Measurements from ENCODE around the gene GRHL1. TPM values are rescaled to one million over a fixed set of nuclear protein-coding genes. Genes with fewer than 3 reads are reported as not detected.

The GRHL1 gene
- total and polyA plus RNA-seq, 5 donors, result 0.81 to 5.7 (median 2.6) TPM

DNA sequence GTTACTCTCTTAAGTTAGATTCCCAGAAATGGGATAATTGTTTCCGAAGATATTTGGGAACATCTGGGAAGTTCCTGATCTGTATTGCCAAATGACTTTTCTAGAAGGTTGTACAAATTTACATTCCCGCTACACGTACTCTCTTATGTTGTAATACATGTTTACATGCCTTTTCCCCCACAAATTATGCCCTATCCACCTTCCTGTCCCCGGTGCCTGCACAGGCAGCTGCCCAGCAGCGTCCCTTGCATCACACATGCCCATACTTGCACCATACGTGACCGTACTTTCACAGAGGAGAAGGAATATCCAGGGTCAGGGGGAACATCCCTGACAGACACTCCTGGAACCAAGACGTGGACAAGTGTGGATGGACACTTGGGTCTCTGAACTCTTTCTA, 67.7 kb downstream of the GRHL1 start:
- Histone ChIP-seq H3K27me3 (ENCODE audit: control insufficient read depth, insufficient read depth) (no peaks in the 10 kb centered on the region), H3K27ac (ENCODE audit: low read length) (no peak overlapping the region), H3K9me3 (ENCODE audit: control insufficient read depth, low read length) (no peaks in the 10 kb centered on the region), H3K4me1 (ENCODE audit: control insufficient read depth, insufficient read depth, low read length) (no peaks in the 10 kb centered on the region), H3K4me3 (ENCODE audit: low read length) (no peak overlapping the region)
- peak in 2 of 3 donors; percentile 7 to 14 for DNase-seq
- no peak for ATAC-seq
- intact Hi-C loops (cut with DNase I), result no loop called here
- WGBS, result 80% methylated on average over 8 of the region's 8 CpGs

DNA sequence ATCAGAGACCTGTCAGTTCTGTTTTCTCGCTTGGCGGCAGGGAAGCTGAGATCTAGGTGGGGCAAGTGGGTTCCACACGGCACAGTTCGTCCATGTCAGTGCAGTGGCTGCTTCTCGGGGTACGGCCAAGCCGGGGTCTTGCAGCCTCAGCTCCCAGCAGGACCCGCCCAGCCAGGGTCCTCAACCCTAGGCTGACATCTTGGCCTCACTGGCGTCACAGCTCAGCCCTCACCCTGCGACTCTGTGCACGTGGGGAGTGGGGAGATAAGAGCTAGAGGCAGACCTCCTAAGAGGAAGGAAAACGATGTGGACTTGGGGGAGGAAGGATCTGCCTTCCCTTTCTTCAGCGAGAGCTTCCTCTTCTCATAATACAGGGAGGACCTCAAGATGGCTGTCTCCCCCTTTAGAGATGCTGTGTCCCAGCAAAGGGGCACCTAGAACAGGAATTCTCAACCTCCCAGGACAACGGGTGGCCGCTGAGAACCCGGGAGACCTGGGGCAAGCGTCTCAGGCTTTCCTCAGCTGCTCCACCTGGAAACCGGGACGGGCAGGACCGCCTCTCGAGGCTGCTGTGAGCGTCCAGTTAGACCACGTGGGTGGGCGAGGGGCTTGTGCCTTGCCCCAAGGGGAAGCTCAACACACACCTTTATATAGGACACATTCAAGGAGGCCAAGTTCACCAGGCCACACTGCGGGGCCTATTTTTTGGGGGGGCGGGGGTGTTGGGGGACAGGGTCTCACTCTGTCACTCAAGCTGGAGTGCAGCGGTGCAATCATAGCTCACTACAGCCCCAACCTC, 68.3 kb downstream of the GRHL1 start:
- ATAC-seq (no peak), DNase-seq (peak in 2 of 3 donors; percentile 13 to 45)
- Histone ChIP-seq H3K27ac (ENCODE audit: low read length) (no peak overlapping the region), H3K9me3 (ENCODE audit: control insufficient read depth, low read length) (no peaks in the 10 kb centered on the region), H3K4me3 (ENCODE audit: low read length) (no peak overlapping the region), H3K4me1 (ENCODE audit: control insufficient read depth, insufficient read depth, low read length) (no peaks in the 10 kb centered on the region), H3K27me3 (ENCODE audit: control insufficient read depth, insufficient read depth) (no peaks in the 10 kb centered on the region)
- intact Hi-C loops (cut with DNase I), result no loop called here
- 84% methylated on average over 27 of the region's 27 CpGs for WGBS

DNA sequence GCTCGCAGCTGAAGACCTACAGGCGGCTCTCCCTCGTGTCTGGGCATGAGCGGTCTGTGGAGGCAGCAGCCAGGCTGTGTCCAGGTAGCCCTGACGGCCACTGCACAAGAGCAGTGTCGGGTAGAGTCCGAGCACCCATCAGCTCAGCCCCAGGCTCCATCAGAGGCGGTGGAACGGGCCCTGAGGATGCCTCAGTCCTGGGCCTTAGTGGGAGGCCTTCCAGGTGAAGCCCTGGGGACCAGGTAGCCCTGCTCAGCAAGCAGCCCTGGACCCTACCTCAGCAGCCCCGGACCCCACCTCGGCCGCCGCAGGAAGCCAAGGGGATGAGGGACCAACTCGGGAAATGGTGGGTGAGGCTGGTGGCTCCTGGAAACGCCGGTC, 70.5 kb downstream of the GRHL1 start:
- DNase-seq (peak; percentile 7 to 47 (median 33)), ATAC-seq (peak in 1 of 2 donors; percentile 9)
- Histone ChIP-seq H3K4me1 (ENCODE audit: control insufficient read depth, insufficient read depth, low read length) (no peaks in the 10 kb centered on the region), H3K9me3 (ENCODE audit: control insufficient read depth, low read length) (no peaks in the 10 kb centered on the region), H3K27me3 (ENCODE audit: control insufficient read depth, insufficient read depth) (no peaks in the 10 kb centered on the region), H3K27ac (ENCODE audit: low read length) (no peak overlapping the region), H3K4me3 (ENCODE audit: low read length) (no peak overlapping the region)
- intact Hi-C loops (cut with DNase I), result no loop called here
- WGBS, result 93% methylated on average over 16 of the region's 16 CpGs

DNA sequence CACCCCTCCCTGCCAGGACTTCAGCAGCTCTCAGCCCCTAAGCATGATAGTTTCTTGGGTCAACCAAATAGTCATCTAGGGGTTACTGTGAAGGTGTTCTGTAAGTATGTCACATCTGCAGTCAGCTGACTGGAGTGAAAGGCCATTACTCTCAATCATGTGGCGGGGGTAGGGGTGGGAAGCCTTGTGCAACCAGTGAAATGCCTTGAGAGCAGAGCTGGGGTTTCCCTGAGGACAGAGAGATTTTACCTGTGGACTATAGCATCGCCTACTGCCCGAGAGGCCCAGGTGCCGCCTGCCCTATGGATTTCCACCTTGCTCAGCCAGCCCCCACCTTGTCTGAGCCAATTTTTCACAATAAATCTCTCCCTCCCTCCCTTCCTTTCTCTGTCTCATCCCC, 71.0 kb downstream of the GRHL1 start:
- H3K27ac ChIP-seq (ENCODE audit: low read length), result no peak overlapping the region
- ATAC-seq (peak in 1 of 2 donors; percentile 6), DNase-seq (peak in 1 of 3 donors; percentile 19)
- H3K9me3 ChIP-seq (ENCODE audit: control insufficient read depth, low read length), result no peaks in the 10 kb centered on the region
- no peak overlapping the region for H3K4me3 ChIP-seq (ENCODE audit: low read length)
- no peaks in the 10 kb centered on the region for H3K27me3 ChIP-seq (ENCODE audit: control insufficient read depth, insufficient read depth)
- WGBS, result 94% methylated on average over 4 of the region's 4 CpGs
- intact Hi-C loops (cut with DNase I), result no loop called here
- H3K4me1 ChIP-seq (ENCODE audit: control insufficient read depth, insufficient read depth, low read length), result no peaks in the 10 kb centered on the region

DNA sequence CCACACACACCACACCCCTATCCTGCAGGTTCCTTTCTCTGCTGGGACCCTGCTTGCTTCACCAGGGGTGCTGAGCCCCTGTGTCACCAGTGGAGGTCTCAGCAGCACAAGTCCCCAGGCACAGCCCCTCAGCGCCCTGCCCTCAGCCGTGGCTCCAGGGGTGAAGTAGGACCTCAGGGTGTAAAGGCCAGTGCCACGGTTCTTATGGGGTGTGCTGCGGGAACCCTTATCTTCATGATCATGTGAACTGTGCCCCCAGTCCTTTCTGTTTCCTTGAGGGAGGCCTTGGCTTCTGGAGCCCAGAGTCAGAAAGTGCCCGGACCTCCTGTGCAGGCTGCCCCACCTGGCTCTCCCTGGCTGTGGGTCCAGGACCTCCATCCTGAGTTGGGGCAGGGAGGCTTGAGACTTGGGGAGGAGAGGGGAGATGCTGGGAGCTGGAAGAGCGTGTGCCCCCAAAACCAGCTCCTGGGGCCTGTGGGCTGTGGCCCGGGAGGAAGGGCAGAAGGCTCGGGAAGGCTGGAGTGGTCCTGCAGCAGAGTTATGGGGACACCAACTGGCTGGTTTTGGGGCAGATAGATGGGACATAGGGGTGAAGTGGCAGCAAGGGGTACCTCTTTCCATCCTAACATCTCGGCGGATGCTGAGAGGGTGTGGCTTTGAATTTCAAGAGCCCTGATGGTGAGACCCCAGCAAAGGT, 71.6 kb downstream of the GRHL1 start:
- H3K4me3 ChIP-seq (ENCODE audit: low read length), result no peak overlapping the region
- intact Hi-C loops (cut with DNase I), result no loop called here

DNA sequence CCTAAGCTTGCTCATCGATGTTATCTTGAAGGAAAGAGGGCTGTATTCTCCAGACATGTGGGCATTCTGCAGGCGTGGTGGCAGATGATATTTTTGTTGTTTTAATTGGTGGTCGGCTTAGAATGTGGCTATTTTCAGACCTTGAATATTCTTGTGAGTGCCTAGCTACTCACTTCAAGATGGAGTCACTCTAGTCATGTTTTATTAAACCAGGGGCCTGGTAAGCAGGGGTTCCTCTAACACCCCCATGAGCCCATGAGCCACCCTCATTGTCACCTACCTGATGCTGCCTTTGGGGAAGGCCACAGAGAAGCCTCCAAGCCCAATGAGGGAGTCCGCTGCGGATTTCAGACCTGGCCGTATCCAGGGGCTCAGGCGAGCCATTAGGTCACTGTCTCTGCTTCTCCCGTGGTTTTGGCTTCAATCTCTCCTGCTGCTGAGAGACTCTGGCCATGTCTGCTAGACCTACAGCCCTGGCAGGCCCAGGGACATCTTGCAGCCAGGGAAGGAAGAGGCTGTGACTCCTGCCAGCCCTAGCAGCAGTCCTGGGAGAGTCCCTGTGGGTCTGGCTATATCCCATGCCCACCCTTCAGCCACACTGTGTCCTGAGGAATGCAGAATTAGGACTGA, 75.6 kb downstream of the GRHL1 start:
- ATAC-seq, result no peak
- intact Hi-C loops (cut with DNase I), result no loop called here

More for the DNA sequence above, 71.6 kb downstream of the GRHL1 start:
- peaks cover 3% of the 10 kb centered on the region for H3K4me1 ChIP-seq (ENCODE audit: control insufficient read depth, insufficient read depth, low read length)
- peak in 2 of 3 donors; percentile 26 to 45 for DNase-seq
- H3K9me3 ChIP-seq (ENCODE audit: control insufficient read depth, low read length), result no peaks in the 10 kb centered on the region
- H3K27me3 ChIP-seq (ENCODE audit: control insufficient read depth, insufficient read depth), result no peaks in the 10 kb centered on the region
- no peak overlapping the region for H3K27ac ChIP-seq (ENCODE audit: low read length)
- ATAC-seq, result no peak
- whole genome bisulfite sequencing, result 89% methylated on average over 10 of the region's 10 CpGs

DNA sequence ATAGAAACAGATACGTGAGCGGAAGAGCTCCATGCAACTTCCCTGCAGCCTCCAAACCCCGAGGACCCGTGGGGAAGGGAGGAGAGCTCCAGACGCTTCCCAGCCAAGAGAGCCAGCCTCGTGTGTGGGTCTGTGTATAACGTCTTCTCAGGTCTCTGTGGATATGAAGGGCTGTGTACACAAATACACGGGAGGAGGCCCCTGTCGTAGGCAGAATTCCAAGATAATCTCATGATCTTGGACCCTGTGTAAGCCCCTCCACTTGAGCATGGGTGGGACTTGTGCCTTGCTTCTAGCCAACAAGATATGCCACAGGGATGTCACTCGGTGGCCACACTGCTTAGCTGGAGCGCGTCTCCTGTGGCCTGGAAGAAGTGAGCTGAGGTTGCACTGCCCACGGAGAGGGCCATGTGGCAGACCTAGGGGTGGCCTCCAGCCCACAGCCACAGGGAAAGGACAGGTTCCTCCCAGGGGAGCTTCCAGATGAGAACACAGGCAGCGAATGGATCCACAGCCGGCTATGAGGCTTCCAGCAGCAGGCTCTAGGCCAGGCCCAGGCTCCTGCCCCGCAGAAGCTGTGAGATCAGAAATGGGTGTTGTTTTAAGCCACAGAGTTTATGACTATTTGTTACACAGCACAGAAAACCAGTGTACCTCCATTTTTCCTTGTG, 76.3 kb downstream of the GRHL1 start:
- Histone ChIP-seq H3K4me3 (ENCODE audit: low read length) (no peak overlapping the region), H3K9me3 (ENCODE audit: control insufficient read depth, low read length) (no peaks in the 10 kb centered on the region), H3K27ac (ENCODE audit: low read length) (peak overlapping the region; percentile 16), H3K4me1 (ENCODE audit: control insufficient read depth, insufficient read depth, low read length) (peaks cover 9% of the 10 kb centered on the region), H3K27me3 (ENCODE audit: control insufficient read depth, insufficient read depth) (no peaks in the 10 kb centered on the region)
- DNase-seq (peak in 2 of 3 donors; percentile 24 to 69), ATAC-seq (peak in 1 of 2 donors; percentile 1)
- 75% methylated on average over 16 of the region's 16 CpGs for WGBS
- intact Hi-C loops (cut with DNase I), result no loop called here

More for the DNA sequence above, 75.6 kb downstream of the GRHL1 start:
- Histone ChIP-seq H3K27ac (ENCODE audit: low read length) (no peak overlapping the region), H3K4me1 (ENCODE audit: control insufficient read depth, insufficient read depth, low read length) (peaks cover 9% of the 10 kb centered on the region), H3K9me3 (ENCODE audit: control insufficient read depth, low read length) (no peaks in the 10 kb centered on the region), H3K4me3 (ENCODE audit: low read length) (no peak overlapping the region), H3K27me3 (ENCODE audit: control insufficient read depth, insufficient read depth) (no peaks in the 10 kb centered on the region)
- 85% methylated on average over 8 of the region's 8 CpGs for WGBS
- peak in 2 of 3 donors; percentile 11 to 59 for DNase-seq

DNA sequence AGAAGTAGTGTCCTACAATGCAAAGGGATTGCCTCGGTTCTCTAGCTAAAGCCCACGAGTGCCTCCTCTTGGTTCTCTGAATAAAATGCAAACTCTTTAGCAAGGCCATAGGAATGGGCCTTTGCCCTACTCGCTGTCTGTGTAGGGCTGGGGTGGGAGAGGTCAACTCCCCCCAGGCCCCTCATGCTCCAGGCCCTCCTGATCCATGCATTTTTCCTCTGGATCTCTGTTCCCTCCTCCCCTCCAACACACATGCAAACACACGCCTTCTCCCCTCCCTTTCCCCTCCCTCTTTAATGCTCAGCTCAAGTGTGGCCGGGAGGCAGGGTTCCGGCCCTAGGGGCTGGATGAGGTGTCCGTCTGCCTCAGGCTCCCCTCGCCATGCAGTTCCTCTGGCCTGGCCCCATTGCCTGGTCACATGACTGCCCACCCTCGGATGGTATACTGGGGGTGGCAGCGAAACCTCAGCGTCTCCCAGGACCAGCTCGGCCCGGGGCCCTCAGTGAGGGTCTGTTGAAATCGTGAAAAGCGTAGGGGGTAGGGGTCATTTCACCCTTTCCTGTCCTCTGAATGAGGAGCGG, 77.0 kb downstream of the GRHL1 start:
- peaks cover 9% of the 10 kb centered on the region for H3K4me1 ChIP-seq (ENCODE audit: control insufficient read depth, insufficient read depth, low read length)
- 81% methylated on average over 16 of the region's 16 CpGs for WGBS
- intact Hi-C loops (cut with DNase I), result no loop called here
- peak; percentile 16 to 54 (median 53) for DNase-seq
- H3K27ac ChIP-seq (ENCODE audit: low read length), result peak overlapping the region; percentile 38
- no peaks in the 10 kb centered on the region for H3K9me3 ChIP-seq (ENCODE audit: control insufficient read depth, low read length)
- no peak overlapping the region for H3K4me3 ChIP-seq (ENCODE audit: low read length)
- ATAC-seq, result peak; percentile 3 to 4
- H3K27me3 ChIP-seq (ENCODE audit: control insufficient read depth, insufficient read depth), result no peaks in the 10 kb centered on the region

DNA sequence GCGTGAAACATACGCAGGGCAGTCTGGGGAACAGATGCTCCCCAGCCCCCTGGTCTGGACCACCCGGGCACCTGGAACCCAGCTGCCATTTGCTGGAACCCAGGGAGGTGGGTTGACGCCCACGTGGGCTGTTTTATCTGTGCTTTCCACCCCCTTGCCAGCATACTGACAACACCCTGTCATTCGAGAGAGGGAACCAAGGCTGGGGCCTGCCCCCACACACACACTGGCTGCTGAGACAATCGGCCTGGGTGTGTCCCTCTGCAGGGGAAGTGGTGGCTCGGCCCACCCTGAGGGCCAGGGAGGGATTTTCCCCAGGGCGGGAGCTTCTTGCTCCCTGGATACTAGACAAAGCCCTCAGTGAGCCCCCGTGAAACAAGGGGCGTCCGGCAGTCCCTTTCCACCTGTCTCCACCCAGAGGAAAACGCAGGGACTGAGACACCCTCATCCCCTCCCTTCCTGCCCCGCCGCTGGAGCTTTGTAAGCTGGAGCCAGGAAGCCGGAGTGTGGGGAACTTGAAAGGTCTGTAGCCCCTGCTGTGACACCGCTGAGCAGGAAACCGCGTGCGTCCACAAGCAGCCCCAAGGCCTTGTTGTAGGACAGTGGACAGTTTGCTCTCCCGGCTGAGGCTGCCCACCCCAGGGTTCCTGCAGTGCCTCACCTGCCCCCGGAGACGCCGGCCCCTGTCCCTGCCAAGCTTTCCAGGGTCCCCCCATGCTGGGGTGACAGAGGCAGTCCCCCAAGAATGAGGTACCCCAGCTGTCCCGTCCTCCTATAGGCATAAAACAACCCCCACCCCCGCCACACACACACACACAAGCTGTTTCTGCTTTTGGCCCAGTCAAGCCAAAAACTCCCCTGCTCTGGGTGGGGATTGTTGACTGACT, 77.7 kb downstream of the GRHL1 start:
- ATAC-seq (peak; percentile 88 to 92), DNase-seq (peak; percentile 84 to 91 (median 90))
- intact Hi-C loops (cut with DNase I), result no loop called here
- 37% methylated on average over 26 of the region's 26 CpGs for WGBS
- Histone ChIP-seq H3K9me3 (ENCODE audit: control insufficient read depth, low read length) (no peaks in the 10 kb centered on the region), H3K27ac (ENCODE audit: low read length) (peak overlapping the region; percentile 44), H3K4me1 (ENCODE audit: control insufficient read depth, insufficient read depth, low read length) (peaks cover 9% of the 10 kb centered on the region), H3K4me3 (ENCODE audit: low read length) (no peak overlapping the region), H3K27me3 (ENCODE audit: control insufficient read depth, insufficient read depth) (no peaks in the 10 kb centered on the region)

DNA sequence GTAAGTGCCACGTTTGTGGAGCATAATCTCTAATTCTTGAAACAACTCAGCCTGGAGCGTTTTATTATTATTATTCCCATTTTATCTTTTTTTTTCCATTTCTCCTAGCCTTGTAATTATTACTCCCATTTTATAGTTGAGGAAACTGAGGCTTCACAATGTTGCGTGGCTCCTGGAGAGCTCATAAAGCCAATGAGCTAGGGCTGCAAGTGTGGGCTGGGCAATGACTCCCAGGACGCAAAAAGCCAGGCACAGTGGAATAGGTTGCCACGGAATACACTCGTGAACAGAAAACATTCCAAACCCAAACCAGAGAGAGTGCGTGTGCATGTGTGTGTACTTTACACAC, 78.4 kb downstream of the GRHL1 start:
- H3K4me3 ChIP-seq (ENCODE audit: low read length), result no peak overlapping the region
- intact Hi-C loops (cut with DNase I), result no loop called here
- DNase-seq (no peak), ATAC-seq (no peak)
- no peaks in the 10 kb centered on the region for H3K27me3 ChIP-seq (ENCODE audit: control insufficient read depth, insufficient read depth)
- WGBS, result 75% methylated on average over 7 of the region's 7 CpGs
- peaks cover 9% of the 10 kb centered on the region for H3K4me1 ChIP-seq (ENCODE audit: control insufficient read depth, insufficient read depth, low read length)
- no peak overlapping the region for H3K27ac ChIP-seq (ENCODE audit: low read length)
- H3K9me3 ChIP-seq (ENCODE audit: control insufficient read depth, low read length), result no peaks in the 10 kb centered on the region

Measured in right cardiac atrium (tissue), 5 donors.